Activated T-cell treated with anti-CD3 and anti-CD28 coated beads for 48 hours (primary cell): ENCODE data around the gene SCN4A.
"Not testable (repeated sequence)": the region's sequence is repeated elsewhere in the genome, so short reads cannot be mapped to it uniquely, and the experiment has no call there.

Experiments used
- DNase-seq: peaks from one replicate; pipeline ENCODE4 v3.0.0-alpha.2; 2020; ENCODE audit warnings: low read depth

SCN4A gene

GRCh38 chr17:63972796-63973195, at the start of gene SCN4A:
SCN4A (minus strand) TSS chr17:63972918; CDS start chr17:63972841, 77 bp downstream.
- no peak for DNase-seq

- peak; percentile 69 for DNase-seq
Measured at GRCh38 chr17:64020056-64020766, 47.5 kb upstream of the SCN4A start, which contains the start of gene ICAM2. ICAM2 (minus strand) TSS chr17:64020633; CDS start chr17:64006691, 13,942 bp downstream.

- DNase-seq = not testable (repeated sequence)
Measured at GRCh38 chr17:64019551-64019961, 46.8 kb upstream of the SCN4A start.

- no peak for DNase-seq
Measured at GRCh38 chr17:64017381-64017980, 44.8 kb upstream of the SCN4A start.

GRCh38 chr17:64016974-64017373, 44.3 kb upstream of the SCN4A start:
- no peak for DNase-seq

- DNase-seq = no peak
Measured at GRCh38 chr17:64016231-64016784, 43.6 kb upstream of the SCN4A start.

- DNase-seq = no peak
Measured at GRCh38 chr17:64015447-64015846, 42.7 kb upstream of the SCN4A start.

- no peak for DNase-seq
Measured at GRCh38 chr17:64009571-64010402, 37.1 kb upstream of the SCN4A start.

- no peak for DNase-seq
Measured at GRCh38 chr17:64008830-64009229, 36.1 kb upstream of the SCN4A start.

- no peak for DNase-seq
Measured at GRCh38 chr17:64008346-64008745, 35.6 kb upstream of the SCN4A start.

- DNase-seq = no peak
Measured at GRCh38 chr17:64007838-64008282, 35.1 kb upstream of the SCN4A start.

- not testable (repeated sequence) for DNase-seq
Measured at GRCh38 chr17:64007089-64007837, 34.5 kb upstream of the SCN4A start.

- no peak for DNase-seq
Measured at GRCh38 chr17:64006361-64007088, 33.8 kb upstream of the SCN4A start.

- no peak for DNase-seq
Measured at GRCh38 chr17:64005734-64006167, 33.0 kb upstream of the SCN4A start.

- DNase-seq = no peak
Measured at GRCh38 chr17:64004903-64005733, 32.4 kb upstream of the SCN4A start.

- no peak for DNase-seq
Measured at GRCh38 chr17:64004218-64004770, 31.6 kb upstream of the SCN4A start.

- DNase-seq = no peak
Measured at GRCh38 chr17:64003526-64004121, 30.9 kb upstream of the SCN4A start.

GRCh38 chr17:64002658-64003525, 30.2 kb upstream of the SCN4A start:
- DNase-seq = no peak
